Midbrain (tissue), 1 donor: ENCODE data around the gene FERMT3.

Source experiments
- DNase-seq: peaks from one replicate; lab custom pipeline; 2025; lab: John Stamatoyannopoulos, UW

Gene FERMT3

DNA sequence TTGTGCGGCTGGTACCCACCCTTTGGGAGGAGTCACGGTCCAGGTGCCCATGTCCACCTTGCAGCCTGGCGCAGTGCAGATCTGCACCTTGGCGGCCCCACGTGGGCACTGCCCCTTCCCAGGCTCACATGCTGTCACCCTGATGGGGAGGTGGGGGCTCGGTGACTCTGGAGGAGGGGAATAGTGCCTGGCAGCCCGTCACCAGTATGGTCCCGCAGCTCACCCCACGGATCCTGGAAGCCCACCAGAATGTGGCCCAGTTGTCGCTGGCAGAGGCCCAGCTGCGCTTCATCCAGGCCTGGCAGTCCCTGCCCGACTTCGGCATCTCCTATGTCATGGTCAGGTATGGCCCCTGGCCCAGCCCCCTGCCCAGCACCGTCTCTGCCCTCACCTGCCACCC lies 14.3 kb downstream of the FERMT3 start:
- DNase-seq, result no peak

GRCh38 chr11:64222651-64223000 lies 16.1 kb downstream of the FERMT3 start:
- no peak for DNase-seq

- DNase-seq, result no peak
Observed at GRCh38 chr11:64223001-64223651, 16.6 kb downstream of the FERMT3 start.

GRCh38 chr11:64224151-64224890 lies 17.8 kb downstream of the FERMT3 start:
- no peak for DNase-seq

- DNase-seq, result no peak
Observed at GRCh38 chr11:64224891-64225607, 18.5 kb downstream of the FERMT3 start.

- DNase-seq, result peak; percentile 92
Observed at GRCh38 chr11:64225608-64226506, 19.3 kb downstream of the FERMT3 start, which contains the start of the genes NUDT22 and TRPT1. NUDT22 (plus strand) TSS chr11:64226274; CDS start chr11:64226653, 379 bp downstream. TRPT1 (minus strand) TSS chr11:64226186; CDS start chr11:64225860, 326 bp downstream.

DNA sequence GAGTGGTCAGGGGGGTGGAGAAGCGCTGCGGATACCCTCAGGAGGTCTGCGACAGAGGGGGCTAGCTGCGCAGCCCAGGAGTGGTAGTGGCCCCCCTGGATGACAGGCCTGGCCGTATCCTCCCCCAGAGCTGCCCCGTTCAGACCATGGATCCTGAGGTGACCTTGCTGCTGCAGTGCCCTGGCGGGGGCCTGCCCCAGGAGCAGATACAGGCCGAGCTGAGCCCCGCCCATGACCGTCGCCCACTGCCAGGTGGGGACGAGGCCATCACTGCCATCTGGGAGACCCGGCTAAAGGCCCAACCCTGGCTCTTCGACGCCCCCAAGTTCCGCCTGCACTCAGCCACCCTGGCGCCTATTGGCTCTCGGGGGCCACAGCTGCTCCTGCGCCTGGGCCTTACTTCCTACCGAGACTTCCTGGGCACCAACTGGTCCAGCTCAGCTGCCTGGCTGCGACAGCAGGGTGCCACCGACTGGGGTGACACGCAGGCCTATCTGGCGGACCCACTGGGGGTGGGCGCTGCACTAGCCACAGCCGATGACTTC lies 20.1 kb downstream of the FERMT3 start:
- no peak for DNase-seq

GRCh38 chr11:64227405-64227956 lies 21.0 kb downstream of the FERMT3 start:
- DNase-seq, result no peak

- no peak for DNase-seq
Observed at GRCh38 chr11:64229090-64229743, 22.7 kb downstream of the FERMT3 start.

- DNase-seq, result no peak
Observed at GRCh38 chr11:64229744-64230170, 23.2 kb downstream of the FERMT3 start.

DNA sequence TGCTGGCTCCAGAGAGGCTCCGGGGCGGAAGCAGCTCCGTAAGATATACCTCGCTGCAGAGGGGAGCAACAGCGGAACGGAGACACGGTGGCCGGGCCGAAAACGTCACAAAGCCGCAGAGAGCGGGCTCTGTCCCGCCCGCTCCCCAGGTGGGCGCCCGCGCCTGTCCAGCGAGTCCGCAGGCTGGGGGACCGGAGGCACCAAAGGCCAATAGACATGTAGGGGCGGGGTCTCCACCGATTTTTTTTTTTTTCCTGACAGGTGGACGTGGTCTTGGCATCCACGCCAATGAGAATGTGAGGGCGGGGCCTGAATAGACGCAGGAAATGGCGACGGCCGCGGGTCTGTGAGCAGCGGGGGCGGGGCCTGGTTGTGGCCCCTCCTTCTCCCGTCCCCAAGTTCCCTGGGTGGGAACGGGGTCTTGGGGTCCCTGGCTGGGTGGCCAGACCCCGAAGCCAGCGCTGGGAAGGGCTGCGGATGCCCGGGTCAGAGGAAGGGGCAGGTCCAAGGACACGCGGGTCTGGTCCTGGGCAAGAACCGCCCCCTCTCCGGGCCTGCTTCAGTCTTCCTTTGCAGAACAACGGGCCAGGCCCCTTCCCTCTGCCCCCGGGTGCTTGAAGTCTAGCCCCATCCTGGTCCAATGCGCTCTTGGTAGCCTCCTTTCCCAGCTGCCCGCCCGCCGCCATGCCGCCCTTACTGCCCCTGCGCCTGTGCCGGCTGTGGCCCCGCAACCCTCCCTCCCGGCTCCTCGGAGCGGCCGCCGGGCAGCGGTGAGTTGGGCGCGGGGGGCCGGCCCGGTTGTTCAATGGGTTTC lies 23.9 kb downstream of the FERMT3 start, which contains the start of gene DNAJC4:
Gene DNAJC4 (plus strand): TSS at position 378 of the 814 bp plus-strand sequence. CDS start 307 bp downstream, at position 685.
- peak; percentile 90 for DNase-seq

DNA sequence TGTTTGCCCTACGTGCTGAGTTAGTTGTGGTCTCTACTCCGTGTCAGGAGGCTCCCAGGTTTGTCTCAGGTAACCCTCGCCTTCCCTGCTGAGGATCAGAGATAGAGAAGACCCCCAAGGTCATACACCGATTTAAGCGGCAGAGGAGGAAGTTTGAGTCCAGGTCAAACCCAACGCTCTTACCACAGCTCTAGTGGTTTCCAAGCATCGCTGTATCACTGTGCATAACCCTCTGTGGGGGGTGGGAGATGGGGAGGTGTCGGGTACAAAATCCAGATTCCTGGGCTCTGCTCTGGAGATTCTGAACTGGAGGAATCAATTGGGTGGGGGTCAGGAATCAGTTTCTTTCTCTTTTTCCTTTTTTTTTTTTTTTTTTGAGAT lies 24.5 kb downstream of the FERMT3 start:
- DNase-seq, result no peak

DNA sequence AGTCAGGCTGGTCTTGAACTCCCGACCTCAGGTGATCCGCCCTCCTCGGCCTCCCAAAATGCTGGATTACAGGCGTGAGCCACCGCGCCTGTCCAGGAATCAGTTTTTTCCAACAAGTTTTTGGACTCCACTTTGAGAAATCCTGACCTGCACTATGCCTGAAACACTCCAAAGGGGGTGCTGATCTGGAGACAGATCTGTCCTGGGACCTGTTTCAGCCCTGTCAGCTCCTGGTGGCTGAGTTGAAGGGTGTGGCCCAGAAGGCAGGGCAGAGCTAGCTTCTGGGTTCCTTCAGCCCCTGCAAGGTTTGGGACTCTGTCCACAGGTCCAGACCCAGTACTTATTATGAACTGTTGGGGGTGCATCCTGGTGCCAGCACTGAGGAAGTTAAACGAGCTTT lies 25.0 kb downstream of the FERMT3 start:
- DNase-seq, result no peak

DNA sequence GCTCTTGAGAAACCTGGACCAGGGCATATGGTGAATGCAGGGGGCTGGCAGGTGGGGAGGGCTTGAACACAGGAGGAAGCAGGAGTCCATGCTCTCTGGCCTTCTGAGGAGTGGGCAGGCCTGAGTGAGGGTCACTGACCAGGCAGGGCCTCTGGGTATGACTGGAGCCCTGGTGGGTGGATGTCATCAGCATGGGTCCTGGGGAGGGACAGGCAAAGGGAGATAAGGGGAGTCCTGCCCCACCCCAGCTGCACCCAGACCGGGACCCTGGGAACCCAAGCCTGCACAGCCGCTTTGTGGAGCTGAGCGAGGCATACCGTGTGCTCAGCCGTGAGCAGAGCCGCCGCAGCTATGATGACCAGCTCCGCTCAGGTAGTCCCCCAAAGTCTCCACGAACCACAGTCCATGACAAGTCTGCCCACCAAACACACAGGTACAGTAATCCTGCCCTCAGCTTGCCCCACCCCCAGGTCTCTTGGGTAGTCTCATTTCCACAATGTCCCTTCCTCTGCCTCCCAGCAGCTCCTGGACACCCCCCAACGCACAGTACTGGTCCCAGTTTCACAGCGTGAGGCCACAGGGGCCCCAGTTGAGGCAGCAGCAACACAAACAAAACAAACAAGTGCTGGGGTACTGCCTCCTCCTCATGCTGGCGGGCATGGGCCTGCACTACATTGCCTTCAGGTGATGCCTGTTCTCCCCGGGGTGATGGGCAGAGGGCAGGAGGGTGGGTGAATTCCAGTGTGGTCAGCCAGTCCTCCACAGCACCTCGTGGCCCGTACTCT lies 25.9 kb downstream of the FERMT3 start:
- DNase-seq, result no peak

- DNase-seq, result no peak
Observed at GRCh38 chr11:64232967-64233315, 26.4 kb downstream of the FERMT3 start.

DNA sequence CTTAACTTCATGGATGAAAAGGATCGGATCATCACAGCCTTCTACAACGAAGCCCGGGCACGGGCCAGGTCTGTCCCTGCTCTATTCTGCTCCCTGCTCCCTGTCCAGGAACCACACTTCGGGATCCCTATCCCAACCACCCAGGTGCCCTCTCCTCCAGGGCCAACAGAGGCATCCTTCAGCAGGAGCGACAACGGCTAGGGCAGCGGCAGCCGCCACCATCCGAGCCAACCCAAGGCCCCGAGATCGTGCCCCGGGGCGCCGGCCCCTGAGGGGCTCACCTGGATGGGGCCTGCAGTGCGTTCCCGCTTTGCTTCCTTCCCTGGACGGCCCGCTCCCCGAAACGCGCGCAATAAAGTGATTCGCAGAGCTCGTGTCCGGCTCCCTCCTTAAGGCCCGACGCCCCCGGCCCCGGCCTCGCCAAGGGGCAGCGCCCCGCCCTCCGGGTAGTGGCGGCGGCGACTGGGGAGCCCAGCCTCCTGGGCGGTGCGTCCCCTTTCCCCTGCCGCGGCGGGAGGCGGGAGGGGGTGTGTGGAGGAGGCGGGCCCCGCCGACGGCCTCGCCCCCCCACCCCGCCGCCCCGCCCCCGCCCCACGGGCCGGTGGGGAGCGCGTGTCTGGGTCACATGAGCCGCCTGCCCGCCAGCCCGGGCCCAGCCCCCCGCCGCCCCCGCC lies 27.5 kb downstream of the FERMT3 start, which contains the start of gene VEGFB:
Gene VEGFB (plus strand): TSS at position 672 of the 674 bp plus-strand sequence. CDS start 250 bp downstream, outside the sequence.
- peak; percentile 69 for DNase-seq

GRCh38 chr11:64234647-64235379 lies 28.3 kb downstream of the FERMT3 start:
- no peak for DNase-seq
